HCT116 (cell line): ENCODE results near the gene MAPK4.

ENCODE experiments used
- CTCF ChIP-seq, 3 experiments: fragments of 200-600 bp in 1 of 3; sonication (generic) in 1 of 3; IDR thresholded peaks in 2 of 3; conservative IDR thresholded peaks in 1 of 3; 2 replicates each; pipeline ENCODE4 v1.5.1; 2012 to 2017; ENCODE audit warnings: low read depth in 2 of 3, low read length in 2 of 3, antibody characterized with exemption in 1 of 3, borderline replicate concordance in 1 of 3, control low read depth in 1 of 3, mild to moderate bottlenecking in 1 of 3, mixed read lengths in 1 of 3, mixed run types in 1 of 3, moderate library complexity in 1 of 3; ENCODE audit not compliant: insufficient read depth in 1 of 3
- ELF1 ChIP-seq: IDR thresholded peaks from 2 replicates; pipeline ENCODE4 v1.6.1; 2012; ENCODE audit warnings: low read depth, borderline replicate concordance
- EZH2 ChIP-seq: fragments of 200-600 bp; sonication (generic); IDR thresholded peaks from 2 replicates; pipeline ENCODE4 v1.6.1; 2017; ENCODE audit warnings: antibody characterized with exemption, mixed run types
- MAX ChIP-seq: IDR thresholded peaks from 2 replicates; pipeline ENCODE4 v1.6.1; 2012
- POLR2A ChIP-seq: IDR thresholded peaks from 2 replicates; pipeline ENCODE4 v1.7.0; 2011; ENCODE audit warnings: borderline replicate concordance; ENCODE audit not compliant: insufficient read depth, insufficient read length; ENCODE audit errors: extremely low read depth
- POLR2AphosphoS5 ChIP-seq: IDR thresholded peaks from 2 replicates; pipeline ENCODE4 v1.6.1; 2011; ENCODE audit warnings: mild to moderate bottlenecking, low read depth, low read length, moderate library complexity
- SP1 ChIP-seq: IDR thresholded peaks from 2 replicates; pipeline ENCODE4 v1.6.1; 2012; ENCODE audit warnings: low read depth
- TCF7L2 ChIP-seq: IDR thresholded peaks from 2 replicates; pipeline ENCODE4 v1.7.0; 2011; ENCODE audit warnings: borderline replicate concordance, inconsistent platforms; ENCODE audit not compliant: insufficient read depth, insufficient read length; ENCODE audit errors: extremely low read depth
- YY1 ChIP-seq: IDR thresholded peaks from 2 replicates; pipeline ENCODE4 v1.6.1; 2011; ENCODE audit warnings: low read length, low read depth, moderate library complexity, mild to moderate bottlenecking; ENCODE audit not compliant: insufficient replicate concordance; ENCODE audit errors: extremely low read depth
- ZNF274 ChIP-seq: fragments of 200-500 bp; sonication (Bioruptor generic); IDR thresholded peaks from 2 replicates; pipeline ENCODE4 v1.6.1; 2014; ENCODE audit warnings: mild to moderate bottlenecking, low read depth, low read length, inconsistent platforms
- TF ChIP-seq, protein P1 (sequence below): IDR thresholded peaks from 2 replicates; pipeline ENCODE4 v1.6.1; 2012; ENCODE audit warnings: low read depth
- TF ChIP-seq, protein P2 (sequence below): IDR thresholded peaks from 2 replicates; pipeline ENCODE4 v1.6.1; 2011; ENCODE audit warnings: mild to moderate bottlenecking, low read length, moderate library complexity; ENCODE audit not compliant: insufficient replicate concordance; ENCODE audit errors: extremely low read depth

GRCh38 chr18:50749421-50749820 lies 189.5 kb downstream of the MAPK4 start:
- TF ChIP-seq CTCF (IDR thresholded peaks at IDR 0.05 in 2 of 3, conservative IDR thresholded peaks at IDR 0.05 in 1 of 3; ENCODE audit: borderline replicate concordance in 1 of 3, insufficient read depth in 1 of 3, low read depth in 2 of 3, low read length in 2 of 3), result no peak
- TF ChIP-seq TCF7L2, result no peak
- no peak for TF ChIP-seq MAX
- no peak for TF ChIP-seq YY1
- TF ChIP-seq EZH2, result no peak
- TF ChIP-seq POLR2AphosphoS5, result no peak
- TF ChIP-seq ELF1, result no peak
- no peak for TF ChIP-seq POLR2A
- TF ChIP-seq, protein P1, sequence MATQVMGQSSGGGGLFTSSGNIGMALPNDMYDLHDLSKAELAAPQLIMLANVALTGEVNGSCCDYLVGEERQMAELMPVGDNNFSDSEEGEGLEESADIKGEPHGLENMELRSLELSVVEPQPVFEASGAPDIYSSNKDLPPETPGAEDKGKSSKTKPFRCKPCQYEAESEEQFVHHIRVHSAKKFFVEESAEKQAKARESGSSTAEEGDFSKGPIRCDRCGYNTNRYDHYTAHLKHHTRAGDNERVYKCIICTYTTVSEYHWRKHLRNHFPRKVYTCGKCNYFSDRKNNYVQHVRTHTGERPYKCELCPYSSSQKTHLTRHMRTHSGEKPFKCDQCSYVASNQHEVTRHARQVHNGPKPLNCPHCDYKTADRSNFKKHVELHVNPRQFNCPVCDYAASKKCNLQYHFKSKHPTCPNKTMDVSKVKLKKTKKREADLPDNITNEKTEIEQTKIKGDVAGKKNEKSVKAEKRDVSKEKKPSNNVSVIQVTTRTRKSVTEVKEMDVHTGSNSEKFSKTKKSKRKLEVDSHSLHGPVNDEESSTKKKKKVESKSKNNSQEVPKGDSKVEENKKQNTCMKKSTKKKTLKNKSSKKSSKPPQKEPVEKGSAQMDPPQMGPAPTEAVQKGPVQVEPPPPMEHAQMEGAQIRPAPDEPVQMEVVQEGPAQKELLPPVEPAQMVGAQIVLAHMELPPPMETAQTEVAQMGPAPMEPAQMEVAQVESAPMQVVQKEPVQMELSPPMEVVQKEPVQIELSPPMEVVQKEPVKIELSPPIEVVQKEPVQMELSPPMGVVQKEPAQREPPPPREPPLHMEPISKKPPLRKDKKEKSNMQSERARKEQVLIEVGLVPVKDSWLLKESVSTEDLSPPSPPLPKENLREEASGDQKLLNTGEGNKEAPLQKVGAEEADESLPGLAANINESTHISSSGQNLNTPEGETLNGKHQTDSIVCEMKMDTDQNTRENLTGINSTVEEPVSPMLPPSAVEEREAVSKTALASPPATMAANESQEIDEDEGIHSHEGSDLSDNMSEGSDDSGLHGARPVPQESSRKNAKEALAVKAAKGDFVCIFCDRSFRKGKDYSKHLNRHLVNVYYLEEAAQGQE, result no peak
- TF ChIP-seq ZNF274, result no peak
- TF ChIP-seq SP1, result no peak
- TF ChIP-seq, protein P2, sequence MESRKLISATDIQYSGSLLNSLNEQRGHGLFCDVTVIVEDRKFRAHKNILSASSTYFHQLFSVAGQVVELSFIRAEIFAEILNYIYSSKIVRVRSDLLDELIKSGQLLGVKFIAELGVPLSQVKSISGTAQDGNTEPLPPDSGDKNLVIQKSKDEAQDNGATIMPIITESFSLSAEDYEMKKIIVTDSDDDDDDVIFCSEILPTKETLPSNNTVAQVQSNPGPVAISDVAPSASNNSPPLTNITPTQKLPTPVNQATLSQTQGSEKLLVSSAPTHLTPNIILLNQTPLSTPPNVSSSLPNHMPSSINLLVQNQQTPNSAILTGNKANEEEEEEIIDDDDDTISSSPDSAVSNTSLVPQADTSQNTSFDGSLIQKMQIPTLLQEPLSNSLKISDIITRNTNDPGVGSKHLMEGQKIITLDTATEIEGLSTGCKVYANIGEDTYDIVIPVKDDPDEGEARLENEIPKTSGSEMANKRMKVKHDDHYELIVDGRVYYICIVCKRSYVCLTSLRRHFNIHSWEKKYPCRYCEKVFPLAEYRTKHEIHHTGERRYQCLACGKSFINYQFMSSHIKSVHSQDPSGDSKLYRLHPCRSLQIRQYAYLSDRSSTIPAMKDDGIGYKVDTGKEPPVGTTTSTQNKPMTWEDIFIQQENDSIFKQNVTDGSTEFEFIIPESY, result no peak
